ENCODE measurements around the gene TMEM63A. TPM values are rescaled to one million over a fixed set of nuclear protein-coding genes. Genes with fewer than 3 reads are reported as not detected.

Gene TMEM63A
- total RNA-seq, 6 experiments from 2014 or later = 32.1 to 81.5 (median 44.9) TPM

Small RNA genes lying within 50 kb of the gene (microRNA-seq; reads per million reads assigned to microRNA genes)
- 0 to 0.58 reads per million in 2 donors for gene MIR6741

Other genes with a start within 250 kb of the TMEM63A start
- gene ENAH, start 229.3 kb downstream of the TMEM63A start, total RNA-seq = 10 to 100 TPM in 5 of 6 experiments, 1 to 10 TPM in 1; 9.0 to 33.2 (median 20.8) TPM
- 100 to 1,000 TPM; 132 to 150 (median 141) TPM for gene SRP9, start 104.6 kb downstream of the TMEM63A start, total RNA-seq
- gene EPHX1, start 72.3 kb downstream of the TMEM63A start, total RNA-seq = 1,000 to 10,000 TPM in 3 of 6 experiments, 100 to 1,000 TPM in 3; 331 to 4,402 (median 1,032) TPM
- 1 to 10 TPM in 1 of 6 experiments, under 1 TPM in 3, not detected in 2; 0.29 to 1.1 (median 0.54) TPM for gene LEFTY1, start 6.8 kb upstream of the TMEM63A start, total RNA-seq
- 10 to 100 TPM; 20.0 to 42.6 (median 24.9) TPM for gene PYCR2, start 41.9 kb upstream of the TMEM63A start, total RNA-seq
- gene LEFTY2, start 58.8 kb upstream of the TMEM63A start, total RNA-seq = under 1 TPM in 1 of 6 experiments, not detected in 5; 0.31 TPM
- 10 to 100 TPM in 1 of 6 experiments, 1 to 10 TPM in 5; 7.1 to 10.9 (median 8.6) TPM for gene SDE2, start 117.0 kb upstream of the TMEM63A start, total RNA-seq
- 100 to 1,000 TPM; 132 to 185 (median 156) TPM for gene H3-3A, start 180.3 kb upstream of the TMEM63A start, total RNA-seq